Stimulated activated naive CD4-positive, alpha-beta T cell (primary cell): Measurements from ENCODE around the gene DYRK4.

Experiments
- DNase-seq, 6 experiments: peaks; one replicate each; lab custom pipeline; 2025; lab: John Stamatoyannopoulos, UW

DYRK4 gene

DNA sequence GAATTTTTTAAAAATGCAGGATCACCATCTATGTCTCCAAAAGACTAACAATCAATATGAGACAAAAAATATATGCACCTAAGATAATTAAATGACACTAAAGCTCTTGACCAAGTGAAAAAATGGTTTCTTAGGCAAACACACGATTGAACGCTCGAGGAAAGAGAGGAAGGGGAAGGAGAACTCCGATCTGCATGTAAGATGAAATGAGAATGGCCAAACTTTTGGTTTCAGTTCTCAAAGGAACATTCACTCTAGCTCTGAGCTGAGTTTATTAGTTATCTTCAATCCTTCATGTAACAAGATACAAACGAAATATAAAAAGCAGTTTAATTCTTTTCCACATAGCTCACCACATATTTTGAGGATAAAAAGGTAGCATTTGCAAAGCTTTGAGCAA, 2.8 kb downstream of the DYRK4 start:
- no peak for DNase-seq

DNA sequence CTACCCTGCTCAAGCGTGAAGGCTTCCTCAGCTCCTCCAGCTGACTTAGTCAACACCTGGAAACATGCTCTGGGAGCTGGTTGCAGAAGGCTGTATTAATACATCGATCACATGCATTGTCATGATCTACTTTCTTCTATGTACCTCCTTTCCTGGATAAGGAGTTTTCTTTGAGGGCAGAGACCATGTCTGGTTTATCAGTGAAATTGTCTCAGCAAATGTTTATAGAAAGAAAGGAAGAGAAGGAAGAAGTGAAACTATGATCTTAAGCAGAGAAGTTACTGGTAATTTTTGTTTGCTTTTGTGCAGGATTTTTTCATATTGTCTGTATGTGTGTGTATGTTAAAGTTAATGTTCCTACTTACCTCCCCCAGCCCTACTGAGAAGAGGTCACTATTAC, 4.5 kb downstream of the DYRK4 start:
- DNase-seq = no peak

DNA sequence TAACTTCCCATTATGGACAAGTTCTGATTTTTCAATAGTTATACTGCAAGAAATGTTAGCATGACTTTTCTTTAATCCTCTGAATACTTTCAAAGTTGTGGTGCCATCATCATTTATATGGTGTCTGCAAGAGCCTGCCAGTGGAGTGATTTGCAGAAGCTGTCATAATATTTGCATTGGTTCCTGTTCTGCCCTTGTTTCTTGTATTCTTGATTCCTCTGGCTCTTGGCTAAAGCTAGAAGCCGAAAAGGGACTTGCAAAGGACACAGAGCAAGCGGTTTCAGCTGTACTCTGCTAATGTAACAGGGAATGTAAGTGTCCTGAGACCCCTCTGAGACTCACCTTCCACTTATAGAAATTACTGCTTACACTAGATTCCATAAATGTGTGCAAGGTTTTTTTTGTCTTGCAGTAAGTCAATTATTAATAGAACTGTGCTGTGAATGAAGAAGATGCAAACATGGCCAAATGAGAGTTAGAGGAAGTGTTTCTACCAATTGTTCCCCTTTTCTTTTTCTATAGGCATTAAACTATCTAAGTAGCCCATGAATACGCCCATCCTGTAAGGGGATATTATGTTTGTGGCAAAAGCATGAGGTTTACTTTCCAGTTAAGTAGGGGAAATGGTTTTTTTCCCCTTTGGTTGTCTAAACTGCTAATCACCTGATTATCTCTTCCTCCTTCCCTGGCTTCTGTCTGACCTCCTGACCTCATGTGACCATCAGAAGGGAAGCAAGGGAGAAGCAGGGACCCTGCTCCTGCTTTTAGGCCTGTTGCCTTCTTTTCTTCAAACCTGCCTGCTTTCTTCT, 5.3 kb downstream of the DYRK4 start:
- DNase-seq = no peak

DNA sequence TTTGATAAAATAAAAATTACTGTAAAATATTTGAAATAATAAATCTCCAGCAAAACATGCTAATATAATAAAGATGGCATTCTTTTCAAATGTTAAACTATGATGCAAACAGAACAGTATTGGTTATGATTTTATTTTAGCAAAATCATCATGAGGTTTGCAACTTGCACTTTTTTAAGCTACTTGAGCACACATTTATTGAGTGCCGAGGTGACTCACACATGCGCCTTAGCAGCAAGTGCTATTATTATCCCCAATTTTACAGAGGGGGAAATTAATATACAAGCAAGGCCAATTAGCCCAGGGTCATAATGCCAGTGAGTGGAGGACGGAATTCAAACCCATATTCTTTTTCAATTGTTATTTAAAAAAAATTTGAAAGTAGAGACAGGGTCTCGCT, 7.3 kb downstream of the DYRK4 start:
- DNase-seq = no peak

DNA sequence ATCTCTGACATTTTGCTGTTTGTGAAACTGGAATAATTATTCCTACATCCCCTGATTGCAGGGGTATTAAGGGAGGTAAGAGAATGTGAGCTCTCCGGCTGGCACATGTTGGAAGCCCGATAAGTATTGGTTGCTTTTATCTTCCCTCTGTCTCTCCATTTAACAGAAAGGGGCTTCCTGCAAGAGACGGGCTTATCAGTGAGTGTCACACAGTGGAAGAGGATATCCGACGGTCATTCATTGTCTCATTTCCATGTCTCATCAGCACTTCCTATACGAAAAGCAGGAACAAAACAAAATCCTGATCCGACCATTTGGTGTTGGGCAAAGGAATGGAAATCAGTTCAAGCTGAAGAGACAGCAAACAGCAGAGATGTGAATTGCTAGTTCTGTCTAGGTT, 10.7 kb downstream of the DYRK4 start:
- DNase-seq = no peak

DNA sequence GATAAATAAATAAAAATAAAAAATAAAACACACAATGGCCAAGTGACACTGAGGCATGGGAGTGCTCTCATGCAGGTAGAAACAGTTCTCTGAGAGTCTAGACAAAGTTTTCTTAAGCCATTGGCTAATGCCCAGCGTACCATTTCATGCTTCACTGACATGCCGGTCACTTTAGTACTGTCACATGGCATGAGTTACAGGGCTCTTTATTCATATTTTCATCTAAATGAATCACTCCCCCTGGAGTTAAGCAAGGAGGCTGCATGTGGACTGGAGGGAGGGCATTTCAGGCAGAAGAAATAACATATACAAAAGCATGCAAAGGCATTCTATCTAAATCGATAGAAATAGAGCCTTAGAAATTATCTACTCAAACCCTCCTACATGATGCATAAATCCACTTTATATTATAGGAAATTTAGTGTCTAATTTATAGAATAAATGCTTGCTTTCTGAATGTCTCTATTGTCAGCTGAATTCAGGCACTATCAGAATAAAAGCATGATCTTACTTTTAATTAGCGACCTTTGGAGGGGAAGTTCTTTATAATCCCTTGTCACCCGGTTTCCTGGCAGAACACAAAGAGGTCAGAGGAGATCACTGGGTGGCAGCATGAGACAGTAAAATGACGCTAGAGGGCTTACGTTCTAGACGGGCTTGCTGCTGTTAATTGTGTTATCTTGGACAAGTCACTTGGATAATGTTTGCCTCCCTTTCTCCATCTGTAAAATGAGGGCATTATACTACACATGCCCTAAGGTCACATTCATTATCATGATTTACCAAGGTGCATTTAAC, 17.5 kb downstream of the DYRK4 start:
- peak in 1 of 6 experiments; percentile 10 for DNase-seq

DNA sequence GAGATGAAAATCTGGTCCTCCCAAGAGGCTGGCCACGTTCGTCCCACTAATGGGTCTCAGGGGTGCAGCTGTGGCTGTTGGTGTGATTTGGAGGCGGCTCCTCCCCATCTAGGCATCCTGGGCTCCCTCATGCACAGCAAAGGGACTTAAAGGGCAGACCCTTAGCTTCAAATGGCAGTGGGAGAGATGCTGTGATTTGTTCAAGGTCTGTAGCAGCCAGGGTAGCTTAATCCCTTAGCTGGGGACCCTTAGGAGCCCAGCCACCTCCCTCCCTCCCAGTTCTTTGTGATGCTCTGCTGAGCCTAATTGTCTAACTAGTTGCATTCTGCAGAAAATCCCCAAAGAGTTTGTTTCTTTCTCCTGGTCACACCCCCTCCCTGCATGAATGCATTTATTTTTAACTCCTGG, 18.3 kb downstream of the DYRK4 start:
- DNase-seq = no peak

DNA sequence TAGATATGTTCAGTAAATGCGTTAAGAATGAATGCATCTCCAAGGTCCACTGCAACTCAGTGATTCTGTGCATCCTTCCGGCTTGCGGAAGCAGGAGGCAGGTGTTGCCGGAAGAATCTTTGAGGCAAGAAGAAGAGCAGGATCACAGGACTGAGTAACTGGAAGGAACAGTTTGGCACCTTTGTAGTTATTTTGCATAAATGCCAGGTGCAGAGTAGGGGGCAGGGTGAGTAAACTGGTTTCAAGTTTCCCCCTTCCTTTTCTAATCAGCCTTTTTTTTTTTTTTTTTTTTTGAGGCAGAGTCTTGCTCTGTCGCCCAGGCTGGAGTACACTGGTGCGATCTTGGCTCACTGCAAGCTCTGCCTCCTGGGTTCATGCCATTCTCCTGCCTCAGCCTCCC, 22.3 kb downstream of the DYRK4 start:
- no peak for DNase-seq

DNA sequence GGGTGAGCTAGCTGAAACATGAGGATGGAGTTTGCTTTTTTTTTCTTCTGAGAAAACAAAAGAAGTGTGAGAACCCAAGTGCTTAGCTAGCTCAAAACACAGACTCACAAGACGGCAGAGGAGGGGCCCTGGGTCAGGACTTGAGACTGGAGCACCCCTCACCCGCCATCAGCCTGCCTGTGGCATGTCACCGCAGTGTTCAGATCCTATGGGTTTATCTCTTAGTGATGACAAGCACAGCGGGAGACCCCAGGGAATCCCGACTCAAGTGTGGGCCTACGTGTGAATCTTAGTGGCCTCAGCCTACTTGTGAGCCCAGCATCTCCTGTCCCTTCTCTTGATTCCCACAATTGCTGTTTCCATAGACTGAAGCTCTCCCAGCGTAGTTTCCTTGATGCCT, 22.9 kb downstream of the DYRK4 start:
- DNase-seq = no peak

DNA sequence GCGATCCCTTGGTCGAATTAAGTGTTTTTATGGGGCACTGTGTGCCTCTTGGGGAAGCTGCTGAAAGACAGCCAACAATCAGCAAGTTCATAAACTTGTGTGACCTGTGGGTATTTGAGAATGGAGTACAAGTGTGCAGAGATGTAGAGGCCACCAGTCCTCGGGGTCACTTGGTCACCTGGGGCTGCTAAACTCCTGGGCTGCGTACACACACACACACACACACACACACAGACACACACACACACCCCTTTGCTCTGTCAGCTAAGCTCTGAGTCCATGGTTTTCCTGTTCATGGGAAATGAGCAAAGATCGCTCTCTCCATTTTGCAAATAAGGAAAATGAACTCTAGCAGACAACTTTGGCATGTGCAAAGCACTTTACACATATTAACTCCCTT, 24.5 kb downstream of the DYRK4 start:
- DNase-seq = no peak

DNA sequence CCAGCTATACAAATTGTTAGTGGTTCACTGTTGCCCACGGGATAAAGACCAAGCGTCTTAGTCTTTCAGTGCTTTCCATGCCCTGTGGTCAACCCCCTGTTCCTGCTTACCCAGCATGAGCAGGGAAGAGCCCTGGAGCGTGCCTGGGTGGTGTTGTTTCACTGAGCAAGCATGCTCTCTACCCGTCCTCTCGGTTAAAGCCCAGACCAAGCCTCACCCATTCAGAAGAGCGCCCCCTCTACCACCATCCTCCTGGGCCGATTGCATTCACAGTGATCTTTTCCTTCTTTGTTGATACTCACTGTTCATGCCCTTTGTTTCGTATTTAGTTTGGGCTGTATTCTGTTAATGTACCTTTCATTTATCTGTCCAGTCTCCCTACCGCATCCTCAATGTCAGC, 25.1 kb downstream of the DYRK4 start:
- DNase-seq = no peak

DNA sequence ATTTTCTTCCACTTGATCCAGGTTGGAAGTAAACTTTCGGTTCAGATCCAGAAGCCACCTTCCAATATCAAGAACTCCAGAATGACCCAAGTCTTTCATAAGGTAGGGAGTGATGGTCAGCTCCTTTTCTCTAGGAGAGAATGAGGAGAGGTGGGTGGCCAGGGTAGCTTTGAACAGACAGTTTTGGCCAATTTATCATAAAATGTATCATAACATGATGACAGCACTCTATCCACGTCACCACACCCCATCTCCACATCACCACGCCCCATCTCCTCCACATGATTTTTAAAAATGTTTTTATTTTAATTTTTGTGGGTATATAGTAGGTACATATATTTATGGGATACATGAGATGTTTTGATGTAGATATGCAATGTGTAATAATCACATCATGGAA, 26.9 kb downstream of the DYRK4 start:
- DNase-seq = no peak

DNA sequence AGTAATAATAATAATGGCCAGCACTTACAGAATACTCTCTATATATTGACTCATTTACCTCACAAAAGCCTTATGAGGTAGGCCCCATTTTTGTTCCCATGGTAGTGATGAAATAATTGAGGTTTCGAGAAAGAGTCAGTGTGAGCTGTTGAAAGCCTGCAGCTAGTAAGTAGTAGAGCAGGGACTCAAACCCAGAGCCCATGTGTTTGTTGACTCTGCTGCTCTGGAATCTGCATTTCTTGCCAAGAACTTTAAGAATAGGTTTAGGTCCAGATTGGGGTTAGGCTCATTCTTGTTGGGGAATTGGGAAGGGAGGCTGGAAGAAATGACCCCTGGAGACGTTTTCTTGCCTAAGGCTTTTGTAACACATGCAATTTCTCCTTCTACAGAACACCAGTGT, 27.9 kb downstream of the DYRK4 start:
- DNase-seq = no peak

DNA sequence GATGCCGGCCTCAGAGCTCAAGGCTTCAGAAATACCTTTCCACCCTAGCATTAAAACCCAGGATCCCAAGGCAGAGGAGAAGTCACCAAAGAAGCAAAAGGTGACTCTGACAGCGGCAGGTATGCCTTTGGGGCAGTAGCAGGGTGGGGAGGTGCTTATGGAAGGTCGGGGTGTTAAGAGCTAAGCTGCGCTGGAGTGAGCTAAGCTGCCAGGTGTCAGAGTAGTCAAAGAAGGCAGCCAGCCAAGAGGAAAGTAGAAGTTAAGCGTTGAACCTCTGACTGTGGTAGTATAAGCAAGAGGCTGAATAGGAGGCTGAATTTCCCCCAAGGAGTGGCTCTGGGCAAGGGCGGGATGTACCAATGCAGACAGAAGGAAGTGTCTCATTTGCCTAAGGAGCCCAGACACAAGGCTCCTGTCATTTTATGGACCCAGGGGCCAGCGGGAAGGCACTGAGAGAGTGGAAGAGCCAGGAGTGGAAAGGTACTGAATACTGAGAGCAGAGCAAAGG, 29.2 kb downstream of the DYRK4 start:
- no peak for DNase-seq

DNA sequence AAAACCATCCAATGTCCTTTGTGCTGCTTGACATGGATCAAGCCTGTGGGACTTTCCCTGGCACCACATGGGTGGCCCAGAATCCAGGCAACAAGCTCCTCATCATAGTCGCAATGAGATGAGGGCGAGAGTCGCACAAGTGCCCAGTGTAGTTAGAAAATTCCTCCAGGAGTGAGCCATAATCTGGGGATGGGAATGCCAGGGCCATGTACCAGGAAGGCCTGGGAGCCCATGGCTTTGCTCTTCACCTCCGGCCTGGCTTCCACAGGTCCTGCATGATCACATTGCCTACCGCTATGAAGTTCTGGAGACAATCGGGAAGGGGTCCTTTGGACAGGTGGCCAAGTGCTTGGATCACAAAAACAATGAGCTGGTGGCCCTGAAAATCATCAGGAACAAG, 33.9 kb downstream of the DYRK4 start:
- DNase-seq = no peak

DNA sequence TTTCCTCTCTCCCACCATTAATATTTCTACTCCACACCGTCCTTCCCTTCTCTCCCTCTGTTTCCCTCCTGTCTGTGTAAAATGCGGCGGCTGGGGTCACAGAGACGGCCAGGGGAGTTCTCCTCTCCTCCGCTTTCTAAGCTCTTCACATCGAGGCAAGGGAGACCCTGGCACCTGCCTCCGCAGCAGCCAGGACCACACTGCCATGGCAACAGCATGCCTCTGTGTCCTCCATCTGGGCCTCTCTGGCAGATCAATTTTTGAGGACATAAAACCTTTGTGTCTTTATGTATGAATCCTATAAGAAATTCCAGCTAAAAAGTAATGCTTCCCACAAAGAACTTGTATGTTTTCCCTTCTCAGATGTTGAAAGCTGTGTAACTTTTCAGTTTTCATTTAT, 41.4 kb downstream of the DYRK4 start:
- DNase-seq = no peak

DNA sequence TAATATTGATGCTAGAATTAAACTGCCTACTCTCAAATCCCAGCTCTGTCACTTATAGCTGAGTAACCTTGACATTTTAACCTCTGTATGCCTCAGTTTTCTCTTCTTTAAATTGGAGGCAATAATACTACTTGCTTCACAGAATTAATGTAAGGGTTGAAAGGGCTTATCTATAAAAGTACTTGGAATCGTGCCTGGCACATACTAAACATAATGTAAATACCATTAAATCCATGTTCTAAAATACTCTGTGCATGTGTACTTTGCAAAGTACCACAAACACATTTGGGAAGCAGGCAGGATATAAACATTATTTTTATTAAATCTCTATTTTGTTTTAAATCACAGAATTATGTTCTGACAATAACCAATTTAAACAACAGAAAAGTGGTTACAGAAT, 41.9 kb downstream of the DYRK4 start:
- no peak for DNase-seq

DNA sequence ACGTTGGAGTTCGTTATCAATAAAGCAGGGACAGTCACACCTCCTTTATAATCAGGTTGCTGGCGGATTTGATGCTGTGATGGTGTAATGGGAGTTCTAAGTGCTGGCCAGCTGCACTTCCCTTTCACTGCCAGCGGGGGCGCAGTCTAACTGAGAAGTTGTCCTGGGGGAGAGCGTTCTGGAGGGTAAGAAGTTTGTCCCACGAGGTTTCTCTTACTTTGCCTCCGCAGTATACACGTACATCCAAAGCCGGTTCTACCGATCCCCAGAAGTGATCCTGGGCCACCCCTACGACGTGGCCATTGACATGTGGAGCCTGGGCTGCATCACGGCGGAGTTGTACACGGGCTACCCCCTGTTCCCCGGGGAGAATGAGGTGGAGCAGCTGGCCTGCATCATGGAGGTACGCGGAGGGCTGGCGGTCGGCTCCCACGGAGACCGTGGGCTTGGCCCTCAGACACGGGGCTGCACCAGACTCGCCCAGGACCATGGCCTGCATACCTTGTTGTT, 42.7 kb downstream of the DYRK4 start:
- peak; percentile 56 to 83 (median 62) for DNase-seq

DNA sequence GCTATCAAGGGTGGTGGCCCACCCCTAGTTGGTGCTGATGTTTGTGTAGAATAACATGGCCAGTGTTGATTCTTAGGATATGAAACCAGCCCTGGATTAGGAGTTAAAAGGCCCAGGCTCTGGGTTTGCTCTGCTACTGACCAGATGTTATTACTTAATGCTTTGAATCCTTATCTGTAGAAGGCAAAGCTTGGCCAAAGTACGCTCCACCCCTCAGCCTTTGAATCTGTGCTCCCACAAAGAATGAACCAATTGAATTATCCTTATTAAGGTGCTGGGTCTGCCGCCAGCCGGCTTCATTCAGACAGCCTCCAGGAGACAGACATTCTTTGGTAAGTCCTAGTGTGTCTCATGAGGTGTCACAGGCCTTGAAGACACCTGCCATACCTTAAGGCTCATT, 45.0 kb downstream of the DYRK4 start:
- DNase-seq = no peak

DNA sequence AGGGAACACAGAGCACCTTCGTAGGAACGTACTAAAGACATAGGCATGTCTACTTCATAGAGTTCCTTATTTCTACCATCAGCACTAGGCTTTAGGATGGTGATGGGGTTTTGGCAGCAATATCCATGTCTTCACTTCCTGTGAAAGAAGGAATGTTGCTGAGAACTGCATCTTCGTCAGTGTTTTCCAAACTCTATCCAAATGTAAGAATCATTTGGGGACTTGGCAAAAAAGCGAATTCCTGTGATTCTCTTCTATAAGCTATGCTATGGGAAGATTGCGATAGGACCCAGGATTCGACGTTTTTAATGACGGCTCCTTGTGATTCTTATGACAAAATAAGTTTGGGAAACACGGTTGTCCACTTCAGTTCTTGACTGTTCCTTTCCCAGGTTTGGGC, 47.1 kb downstream of the DYRK4 start:
- no peak for DNase-seq

DNA sequence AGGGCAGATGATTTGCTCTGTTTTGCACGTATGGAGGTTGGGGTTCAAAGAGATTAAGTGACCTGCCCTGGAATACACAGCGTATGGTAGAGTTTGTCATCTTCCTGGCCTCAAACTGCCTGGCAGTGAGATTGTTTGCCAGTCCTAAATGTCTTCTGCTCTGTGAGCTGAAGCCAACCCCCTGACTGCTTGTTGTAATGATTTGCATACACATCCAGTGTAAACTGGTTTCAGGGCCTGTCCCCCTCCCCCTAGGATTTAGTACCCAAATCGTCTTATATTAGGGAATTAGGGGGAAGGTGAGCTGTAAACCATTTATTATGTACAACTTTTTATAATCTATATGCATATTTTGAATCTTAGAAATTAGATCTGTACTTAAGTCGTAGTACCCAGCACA, 48.5 kb downstream of the DYRK4 start:
- no peak for DNase-seq

DNA sequence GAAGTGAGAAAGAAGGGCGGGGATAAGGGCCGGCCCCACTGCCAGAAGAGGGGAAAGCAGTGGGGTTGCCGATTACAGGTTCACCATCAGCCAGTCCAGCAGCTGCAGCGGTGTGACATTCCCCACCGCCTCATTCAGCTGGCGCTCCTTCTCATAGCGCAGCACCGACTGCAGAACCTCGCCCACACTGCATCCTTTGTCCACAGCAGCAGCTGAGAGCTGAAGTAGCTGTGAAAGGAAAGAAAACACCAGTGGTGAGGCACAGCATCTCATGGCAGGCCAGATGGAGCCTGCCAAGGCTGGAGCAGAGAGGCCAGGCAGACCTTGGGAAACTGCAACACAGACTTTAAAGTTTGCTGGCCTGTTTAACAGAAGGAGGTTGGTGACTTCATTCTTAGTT, 53.7 kb downstream of the DYRK4 start:
- no peak for DNase-seq

DNA sequence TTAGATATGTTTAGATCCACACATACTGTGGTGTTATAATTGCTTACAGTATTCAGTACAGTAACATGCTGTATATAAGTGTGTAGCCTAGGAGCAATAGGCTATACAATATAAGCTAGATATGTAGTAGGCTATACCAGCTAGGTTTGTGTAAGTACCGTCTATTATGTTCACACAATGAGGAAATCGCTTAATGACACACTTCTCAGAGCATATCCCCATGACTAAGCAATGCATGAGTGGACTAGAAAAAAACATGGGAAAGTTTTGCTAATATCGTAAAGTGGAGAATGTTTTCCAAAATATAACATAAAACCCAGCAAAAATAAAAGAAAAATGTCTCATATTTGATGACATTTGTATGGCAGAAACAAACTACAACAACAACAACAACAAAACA, 59.5 kb downstream of the DYRK4 start:
- no peak for DNase-seq
